HG03103 (cell line): Measurements from ENCODE around the gene ITGAD.
A peak's percentile ranks its signal among the peaks of the same experiment; 100 is the strongest.

Source experiments
- ATAC-seq: cut with Tn5 transposase; IDR thresholded peaks from one replicate; pipeline ENCODE4 v1.9.1; 2021; ENCODE audit warnings: low read depth; ENCODE audit not compliant: unreplicated experiment

The ITGAD gene

DNA sequence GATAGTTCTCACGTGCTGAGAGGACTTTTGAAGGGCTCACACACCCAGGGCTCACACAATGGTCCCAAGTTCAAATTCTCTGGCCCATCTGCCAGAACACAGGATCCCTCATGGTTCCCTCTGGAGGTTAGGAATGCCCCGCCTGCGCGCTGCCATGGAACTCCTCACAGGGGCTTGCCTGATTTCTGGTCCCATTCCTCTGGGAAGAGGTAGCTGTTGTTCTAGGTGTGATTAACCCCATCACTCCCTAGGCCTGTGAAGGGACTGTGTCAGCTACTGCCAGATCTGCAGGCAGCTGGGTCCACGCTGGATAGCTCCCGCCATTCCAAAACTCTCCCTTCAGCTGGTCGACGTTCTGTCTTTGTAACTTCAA, 63.8 kb downstream of the ITGAD start:
- ATAC-seq, result no peak

DNA sequence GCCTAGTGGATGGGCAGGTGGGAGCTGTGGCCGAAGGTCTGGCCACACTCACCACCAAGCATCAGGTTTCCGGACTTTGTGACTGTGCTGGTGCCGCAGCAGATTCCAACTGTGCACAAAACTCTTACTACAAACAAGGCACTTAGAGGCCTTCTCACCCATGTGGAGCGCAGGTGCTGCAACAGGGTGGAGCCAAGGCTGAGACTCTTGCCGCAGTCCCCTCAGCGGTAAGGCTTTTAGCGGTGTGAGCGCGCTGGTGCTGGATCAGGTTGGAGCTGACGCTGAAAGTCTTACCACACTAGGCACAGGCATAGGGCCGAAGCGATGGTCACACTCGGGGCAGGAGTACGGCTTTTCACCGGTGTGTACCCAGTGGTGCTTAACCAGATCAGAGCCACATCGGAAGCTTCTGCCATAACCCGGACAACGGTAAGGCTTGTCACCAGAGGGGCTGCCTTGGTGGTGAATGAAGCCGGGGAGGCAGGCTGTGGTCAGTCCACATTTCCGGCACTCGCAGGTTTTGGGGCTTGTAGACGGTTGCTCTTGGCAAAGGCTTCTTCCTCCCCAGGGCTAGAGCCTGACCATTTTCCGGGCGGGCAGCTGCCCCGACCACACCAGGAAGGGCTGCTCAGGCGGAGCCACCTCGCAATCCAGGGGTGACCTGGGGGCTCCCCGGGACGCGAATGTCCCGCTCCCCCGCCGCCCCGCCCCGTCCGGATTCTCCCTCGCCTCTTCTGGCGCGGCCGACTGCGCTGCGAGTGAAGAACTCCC, 65.1 kb downstream of the ITGAD start:
- ATAC-seq, result no peak

DNA sequence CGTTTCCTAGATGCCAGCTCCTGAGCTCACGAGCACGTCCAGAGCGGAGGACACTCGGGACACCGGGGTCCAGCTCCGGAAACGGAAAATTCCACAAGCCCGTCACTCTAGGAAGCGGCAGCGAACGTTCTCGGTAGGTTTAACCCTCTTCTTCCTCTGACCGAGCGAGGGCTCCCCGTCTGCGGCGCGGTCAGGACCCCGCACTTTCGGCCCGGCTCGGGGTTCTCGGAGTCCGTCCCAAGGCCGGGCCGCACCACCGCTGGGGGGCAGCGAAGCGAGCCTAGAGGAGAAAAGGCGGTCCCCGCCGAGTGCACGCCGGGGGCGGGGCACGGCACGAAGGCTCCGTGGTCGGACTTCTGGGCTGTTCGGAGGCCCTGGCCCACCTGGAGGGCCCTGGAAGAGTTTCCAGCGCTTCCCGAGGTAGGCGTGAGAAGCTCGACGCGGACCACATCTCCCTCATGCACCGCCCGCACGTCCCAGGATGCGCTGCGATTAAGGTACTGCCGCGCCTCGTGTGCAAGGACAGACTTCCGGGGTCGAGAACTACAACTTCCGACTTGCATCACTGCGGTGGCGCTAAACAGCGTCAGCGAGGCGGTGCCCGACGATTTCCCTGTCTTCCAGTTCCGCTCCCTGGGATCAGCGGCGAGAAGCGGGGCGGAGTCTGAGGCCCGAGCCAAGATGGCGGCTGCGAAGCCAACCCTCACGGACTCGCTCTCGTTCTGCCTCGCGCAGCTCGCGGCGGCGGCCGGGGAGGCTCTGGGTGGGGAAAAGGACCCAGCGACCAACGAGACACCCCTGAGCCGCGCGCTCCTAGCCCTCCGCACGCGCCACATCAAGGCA, 65.9 kb downstream of the ITGAD start, which contains the start of gene ARMC5:
TSS of gene ARMC5 (plus strand) at position 658 of the 843 bp plus-strand sequence. CDS start at position 682, 24 bp downstream.
- ATAC-seq, result peak; percentile 59

DNA sequence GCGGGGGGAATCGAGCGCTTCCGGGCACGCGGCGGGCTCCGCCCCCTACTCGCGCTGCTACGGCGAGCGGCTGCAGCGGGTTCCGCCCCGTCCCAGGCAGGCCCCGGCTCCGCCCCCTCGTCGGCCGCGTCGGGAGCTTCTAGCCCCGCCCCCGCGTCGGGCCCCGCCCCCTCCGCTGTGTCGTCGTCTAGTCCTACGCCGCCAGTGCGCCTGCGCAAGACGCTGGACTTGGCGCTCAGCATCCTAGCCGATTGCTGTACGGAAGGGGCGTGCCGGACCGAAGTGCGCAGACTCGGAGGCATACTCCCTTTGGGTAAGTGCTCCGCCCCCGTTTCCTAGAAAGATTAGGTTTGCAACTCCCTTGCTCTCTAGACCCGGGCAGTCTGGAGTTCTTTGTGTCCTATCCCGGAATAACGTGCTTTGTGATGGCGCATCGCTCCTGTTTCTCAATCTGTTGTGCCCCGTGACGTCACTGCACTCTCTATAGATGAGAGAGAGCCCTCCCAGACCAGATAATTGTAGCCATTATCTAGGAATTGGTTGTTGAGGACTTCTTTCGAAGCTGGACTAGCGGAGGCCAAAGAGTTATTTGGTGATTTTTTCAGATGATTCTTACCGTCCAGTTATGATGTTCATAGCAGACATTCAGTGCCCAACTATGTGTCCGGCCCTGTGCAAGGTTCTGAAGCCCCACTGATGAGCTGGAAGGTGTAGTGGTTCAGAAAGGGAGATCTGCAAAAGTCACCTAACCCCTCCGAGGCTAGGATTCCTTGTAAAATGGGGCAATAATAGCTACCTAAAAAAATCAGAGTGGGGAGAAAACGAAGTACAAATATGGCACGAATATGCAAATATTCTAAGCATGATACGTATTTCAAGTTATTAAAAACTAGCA, 66.8 kb downstream of the ITGAD start:
- peak; percentile 57 for ATAC-seq

GRCh38 chr16:31460582-31461002, 67.5 kb downstream of the ITGAD start:
- ATAC-seq, result no peak

- no peak for ATAC-seq
These were observed 68.2 kb downstream of the ITGAD start for GRCh38 chr16:31461201-31461920.

DNA sequence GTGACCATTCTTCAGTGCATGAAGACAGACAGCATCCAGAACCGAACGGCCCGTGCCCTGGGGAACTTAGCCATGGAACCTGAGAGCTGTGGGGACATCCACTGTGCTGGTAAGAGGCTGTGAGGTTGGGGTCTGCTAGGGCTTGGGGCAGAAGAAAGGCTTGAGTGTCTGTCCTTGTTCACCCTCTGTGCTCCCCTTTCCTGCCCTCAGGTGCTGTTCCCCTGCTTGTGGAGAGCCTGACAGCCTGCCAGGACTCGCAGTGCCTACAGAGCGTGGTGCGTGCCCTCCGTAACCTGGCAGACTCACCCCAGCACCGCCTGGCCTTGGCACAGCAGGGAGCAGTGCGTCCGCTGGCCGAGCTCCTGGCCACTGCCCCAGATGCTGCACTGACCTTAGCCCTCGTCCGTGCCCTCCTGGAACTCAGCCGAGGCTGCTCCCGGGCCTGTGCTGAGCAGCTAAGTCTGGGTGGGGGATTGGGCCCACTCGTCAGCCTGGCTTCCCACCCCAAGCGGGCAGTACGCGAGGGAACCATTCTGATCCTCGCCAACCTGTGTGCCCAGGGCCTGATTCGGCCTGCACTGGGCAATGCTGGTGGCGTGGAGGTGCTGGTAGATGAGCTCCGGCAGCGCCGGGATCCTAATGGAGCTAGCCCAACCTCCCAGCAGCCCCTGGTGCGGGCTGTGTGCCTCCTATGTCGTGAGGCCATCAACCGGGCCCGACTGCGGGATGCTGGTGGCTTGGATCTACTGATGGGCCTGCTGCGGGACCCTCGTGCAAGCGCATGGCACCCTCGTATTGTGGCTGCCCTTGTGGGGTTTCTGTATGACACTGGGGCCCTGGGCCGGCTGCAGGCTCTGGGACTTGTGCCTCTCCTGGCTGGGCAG, 69.0 kb downstream of the ITGAD start:
- no peak for ATAC-seq

GRCh38 chr16:31464348-31464769, 71.2 kb downstream of the ITGAD start:
- no peak for ATAC-seq

GRCh38 chr16:31464781-31465260, 71.7 kb downstream of the ITGAD start:
- no peak for ATAC-seq

DNA sequence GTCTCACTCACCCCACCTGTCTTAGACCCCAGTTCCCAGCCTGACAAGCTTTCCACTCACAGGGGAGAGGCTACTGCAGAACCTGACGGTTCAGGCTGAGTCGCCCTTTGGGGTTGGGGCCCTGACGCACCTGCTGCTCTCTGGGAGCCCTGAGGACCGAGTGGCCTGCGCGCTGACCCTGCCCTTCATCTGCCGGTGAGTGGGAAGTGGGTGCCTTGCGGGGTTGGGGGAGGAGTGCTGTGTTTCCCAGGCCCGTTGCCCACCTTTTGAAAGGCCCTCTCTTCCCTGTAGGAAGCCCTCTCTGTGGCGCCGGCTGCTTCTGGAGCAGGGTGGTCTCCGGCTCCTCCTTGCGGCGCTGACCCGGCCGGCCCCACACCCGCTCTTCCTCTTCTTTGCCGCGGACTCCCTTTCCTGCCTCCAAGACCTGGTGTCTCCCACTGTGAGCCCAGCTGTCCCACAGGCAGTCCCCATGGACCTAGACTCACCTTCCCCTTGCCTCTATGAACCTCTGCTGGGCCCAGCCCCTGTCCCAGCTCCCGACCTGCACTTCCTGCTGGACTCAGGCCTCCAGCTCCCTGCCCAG, 72.7 kb downstream of the ITGAD start:
- no peak for ATAC-seq

DNA sequence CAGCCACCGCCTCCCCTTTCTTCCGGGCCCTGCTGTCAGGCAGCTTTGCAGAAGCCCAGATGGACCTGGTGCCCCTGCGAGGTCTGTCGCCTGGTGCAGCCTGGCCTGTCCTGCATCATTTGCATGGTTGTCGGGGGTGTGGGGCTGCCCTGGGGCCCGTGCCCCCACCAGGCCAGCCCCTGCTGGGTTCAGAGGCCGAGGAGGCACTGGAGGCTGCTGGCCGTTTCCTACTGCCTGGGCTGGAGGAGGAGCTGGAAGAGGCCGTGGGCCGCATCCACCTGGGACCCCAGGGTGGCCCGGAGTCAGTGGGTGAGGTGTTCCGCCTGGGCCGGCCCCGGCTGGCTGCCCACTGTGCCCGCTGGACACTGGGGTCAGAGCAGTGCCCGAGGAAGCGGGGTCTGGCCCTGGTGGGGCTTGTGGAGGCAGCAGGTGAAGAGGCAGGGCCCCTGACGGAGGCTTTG, 73.3 kb downstream of the ITGAD start:
- ATAC-seq, result no peak

DNA sequence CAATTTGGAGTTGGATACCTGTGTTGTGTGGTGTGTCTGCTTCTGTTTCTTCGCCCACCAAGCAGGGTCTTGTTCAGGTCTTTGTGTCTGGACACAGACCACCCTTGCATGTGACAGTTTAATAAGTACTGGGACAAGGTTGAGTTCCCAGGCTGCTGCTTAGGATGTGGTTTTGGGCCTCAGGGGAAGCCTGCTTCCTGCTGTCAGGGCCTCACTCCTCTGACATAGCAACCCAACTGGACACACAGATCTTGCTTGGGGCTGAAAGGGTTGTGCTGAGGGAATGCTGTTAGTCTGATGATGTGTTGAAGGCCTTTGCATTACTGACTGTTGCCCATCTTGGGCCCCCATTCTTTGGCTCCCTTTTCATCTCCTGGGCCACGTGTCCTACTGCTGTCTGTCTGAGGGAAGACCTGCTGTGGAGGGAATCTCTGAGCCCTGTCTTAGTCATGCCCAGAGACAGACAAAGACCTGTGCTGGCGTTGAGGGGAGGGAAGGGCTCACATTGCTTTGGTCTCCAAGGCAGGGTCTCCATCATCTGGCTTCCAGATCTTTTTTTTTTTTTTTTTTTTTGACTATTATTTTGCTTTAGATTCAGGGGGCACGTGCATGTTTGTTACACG, 74.1 kb downstream of the ITGAD start:
- ATAC-seq, result peak; percentile 66

- ATAC-seq, result no peak
These were observed 74.7 kb downstream of the ITGAD start for GRCh38 chr16:31467858-31468257.

DNA sequence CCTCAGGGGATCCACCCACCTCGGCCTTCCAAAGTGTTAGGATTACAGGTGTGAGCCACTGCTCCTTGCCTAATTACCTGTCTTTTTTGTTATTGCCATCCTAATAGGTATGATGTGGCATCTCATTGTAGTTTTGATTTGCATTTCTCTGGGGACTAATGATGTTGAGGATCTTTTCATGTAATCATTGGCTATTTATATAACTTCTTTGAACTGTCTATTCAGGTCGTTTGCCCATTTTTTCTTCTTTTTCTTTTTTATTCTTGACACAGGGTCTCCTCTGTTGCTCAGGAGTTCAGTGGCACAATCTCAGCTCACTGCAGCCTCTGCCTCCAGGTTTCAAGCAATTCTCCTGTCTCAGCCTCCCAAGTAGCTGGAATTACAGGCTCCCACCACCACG, 77.5 kb downstream of the ITGAD start:
- ATAC-seq, result no peak

- no peak for ATAC-seq
These were observed 78.2 kb downstream of the ITGAD start for GRCh38 chr16:31471241-31471874.

GRCh38 chr16:31471875-31472708, 79.0 kb downstream of the ITGAD start, which contains the start of gene TGFB1I1:
Gene TGFB1I1, plus strand, starts transcription at chr16:31472152. Its CDS starts 37 bp downstream, at chr16:31472189.
- ATAC-seq, result no peak
